IPS DF 6.9 (cell line): ENCODE results near the gene UQCRQ.

ENCODE experiments used
- DNase-seq: peaks from one replicate; pipeline ENCODE4 v3.0.0-alpha.2; 2013; ENCODE audit warnings: low read depth, low spot score
- H3K27ac ChIP-seq: one replicate; pipeline ENCODE4 v1.5.1; 2013; ENCODE audit warnings: low read length, control low read depth
- H3K27me3 ChIP-seq: 2 replicates; pipeline ENCODE4 v1.6.1; 2013; ENCODE audit warnings: mild to moderate bottlenecking, low read length; ENCODE audit not compliant: control insufficient read depth, insufficient read depth
- H3K36me3 ChIP-seq: 2 replicates; pipeline ENCODE4 v1.6.1; 2013; ENCODE audit warnings: low read length; ENCODE audit not compliant: control insufficient read depth, insufficient read depth
- H3K4me1 ChIP-seq: 2 replicates; pipeline ENCODE4 v1.6.1; 2013; ENCODE audit warnings: low read length; ENCODE audit not compliant: control insufficient read depth, insufficient read depth
- H3K4me3 ChIP-seq: 2 replicates; pipeline ENCODE4 v1.5.1; 2013; ENCODE audit warnings: mild to moderate bottlenecking, low read length
- H3K9me3 ChIP-seq: 2 replicates; pipeline ENCODE4 v1.6.1; 2013; ENCODE audit warnings: low read length, inconsistent platforms; ENCODE audit not compliant: control insufficient read depth, insufficient read depth
- whole genome bisulfite sequencing: extraction: QIAGEN DNeasy Blood & Tissue Kit; methylation state at CpG from one replicate; pipeline ENCODE4 v1.1.7; 2013; ENCODE audit warnings: mixed read lengths, missing lambda C conversion rate; ENCODE audit not compliant: insufficient read length, insufficient coverage; 5-methylcytosine and 5-hydroxymethylcytosine counted together

UQCRQ gene

GRCh38 chr5:132886064-132886823 is 19.8 kb downstream of the UQCRQ start:
- Histone ChIP-seq H3K27ac (no peak overlapping the region), H3K36me3 (peaks cover 7% of the 10 kb centered on the region; the same call in 1 of the 2 replicates), H3K4me1 (no peaks in the 10 kb centered on the region), H3K27me3 (no peaks in the 10 kb centered on the region), H3K4me3 (no peak overlapping the region), H3K9me3 (no peaks in the 10 kb centered on the region)
- no peak for DNase-seq
- WGBS: no CpG with 5 or more reads among the region's 11 CpGs

GRCh38 chr5:132887283-132887682 is 20.8 kb downstream of the UQCRQ start:
- DNase-seq: no peak
- no peak overlapping the region for H3K4me3 ChIP-seq
- H3K4me1 ChIP-seq: no peaks in the 10 kb centered on the region
- peaks cover 10% of the 10 kb centered on the region; the same call in 1 of the 2 replicates for H3K36me3 ChIP-seq
- H3K9me3 ChIP-seq: no peaks in the 10 kb centered on the region
- H3K27ac ChIP-seq: no peak overlapping the region
- H3K27me3 ChIP-seq: no peaks in the 10 kb centered on the region
- WGBS: no CpG with 5 or more reads among the region's 1 CpG

- H3K9me3 ChIP-seq: no peaks in the 10 kb centered on the region
- H3K36me3 ChIP-seq: peaks cover 10% of the 10 kb centered on the region; the same call in 1 of the 2 replicates
- no peak overlapping the region for H3K4me3 ChIP-seq
- H3K27me3 ChIP-seq: no peaks in the 10 kb centered on the region
- H3K27ac ChIP-seq: no peak overlapping the region
- no peaks in the 10 kb centered on the region for H3K4me1 ChIP-seq
- no peak for DNase-seq
These were observed 23.1 kb downstream of the UQCRQ start for GRCh38 chr5:132889501-132889900.

GRCh38 chr5:132890817-132891216 is 24.4 kb downstream of the UQCRQ start:
- Histone ChIP-seq H3K4me3 (no peak overlapping the region), H3K36me3 (peaks cover 12% of the 10 kb centered on the region; the same call in 1 of the 2 replicates), H3K27ac (no peak overlapping the region), H3K4me1 (no peaks in the 10 kb centered on the region), H3K9me3 (no peaks in the 10 kb centered on the region), H3K27me3 (no peaks in the 10 kb centered on the region)
- WGBS: no CpG with 5 or more reads among the region's 4 CpGs
- no peak for DNase-seq

GRCh38 chr5:132895719-132896305 is 29.4 kb downstream of the UQCRQ start:
- no CpG with 5 or more reads among the region's 4 CpGs for WGBS

GRCh38 chr5:132896685-132897084 is 30.2 kb downstream of the UQCRQ start:
- Histone ChIP-seq H3K4me3 (no peak overlapping the region), H3K9me3 (no peaks in the 10 kb centered on the region), H3K36me3 (peaks cover 16% of the 10 kb centered on the region; the same call in 1 of the 2 replicates), H3K27me3 (no peaks in the 10 kb centered on the region), H3K27ac (no peak overlapping the region), H3K4me1 (no peaks in the 10 kb centered on the region)
- WGBS: no CpG with 5 or more reads among the region's 7 CpGs
- no peak for DNase-seq

More at GRCh38 chr5:132895719-132896305, 29.4 kb downstream of the UQCRQ start:
- Histone ChIP-seq H3K27me3 (no peaks in the 10 kb centered on the region), H3K9me3 (no peaks in the 10 kb centered on the region), H3K36me3 (peaks cover 16% of the 10 kb centered on the region; the same call in 1 of the 2 replicates), H3K27ac (no peak overlapping the region), H3K4me3 (no peak overlapping the region), H3K4me1 (no peaks in the 10 kb centered on the region)
- DNase-seq: no peak

- Histone ChIP-seq H3K9me3 (no peaks in the 10 kb centered on the region), H3K36me3 (peaks cover 13% of the 10 kb centered on the region; the same call in 1 of the 2 replicates), H3K4me3 (no peak overlapping the region), H3K27me3 (no peaks in the 10 kb centered on the region), H3K4me1 (no peaks in the 10 kb centered on the region), H3K27ac (no peak overlapping the region)
- DNase-seq: no peak
- no CpG with 5 or more reads among the region's 3 CpGs for WGBS
These were observed 31.7 kb downstream of the UQCRQ start for GRCh38 chr5:132898094-132898493.

GRCh38 chr5:132901036-132901435 is 34.6 kb downstream of the UQCRQ start:
- Histone ChIP-seq H3K4me1 (no peaks in the 10 kb centered on the region), H3K4me3 (no peak overlapping the region), H3K9me3 (no peaks in the 10 kb centered on the region), H3K27ac (no peak overlapping the region), H3K36me3 (peaks cover 8% of the 10 kb centered on the region; the same call in 1 of the 2 replicates), H3K27me3 (no peaks in the 10 kb centered on the region)
- WGBS: no CpG with 5 or more reads among the region's 4 CpGs
- DNase-seq: no peak

- H3K36me3 ChIP-seq: peaks cover 3% of the 10 kb centered on the region; the same call in 1 of the 2 replicates
- no CpG with 5 or more reads among the region's 3 CpGs for WGBS
- H3K4me1 ChIP-seq: no peaks in the 10 kb centered on the region
- no peak overlapping the region for H3K4me3 ChIP-seq
- no peaks in the 10 kb centered on the region for H3K27me3 ChIP-seq
- no peaks in the 10 kb centered on the region for H3K9me3 ChIP-seq
- no peak for DNase-seq
- no peak overlapping the region for H3K27ac ChIP-seq
These were observed 35.3 kb downstream of the UQCRQ start for GRCh38 chr5:132901730-132902129.

GRCh38 chr5:132905938-132906337 is 39.5 kb downstream of the UQCRQ start:
- Histone ChIP-seq H3K4me1 (no peaks in the 10 kb centered on the region), H3K36me3 (no peaks in the 10 kb centered on the region), H3K27ac (no peak overlapping the region), H3K27me3 (no peaks in the 10 kb centered on the region), H3K4me3 (no peak overlapping the region), H3K9me3 (no peaks in the 10 kb centered on the region)
- no peak for DNase-seq
- WGBS: no CpG with 5 or more reads among the region's 2 CpGs
